Stimulated activated CD4-positive, alpha-beta T cell treated with anti-CD3 and anti-CD28 coated beads, Interleukin-4, amount 100 ng/mL, for 4 hours (primary cell): ENCODE data around the gene DPH5.
"Not testable (repeated sequence)": the region's sequence is repeated elsewhere in the genome, so short reads cannot be mapped to it uniquely, and the experiment has no call there.

Source experiments
- DNase-seq, 2 experiments: peaks; one replicate each; pipeline ENCODE4 v3.0.0-alpha.2; 2020

The DPH5 gene

DNA sequence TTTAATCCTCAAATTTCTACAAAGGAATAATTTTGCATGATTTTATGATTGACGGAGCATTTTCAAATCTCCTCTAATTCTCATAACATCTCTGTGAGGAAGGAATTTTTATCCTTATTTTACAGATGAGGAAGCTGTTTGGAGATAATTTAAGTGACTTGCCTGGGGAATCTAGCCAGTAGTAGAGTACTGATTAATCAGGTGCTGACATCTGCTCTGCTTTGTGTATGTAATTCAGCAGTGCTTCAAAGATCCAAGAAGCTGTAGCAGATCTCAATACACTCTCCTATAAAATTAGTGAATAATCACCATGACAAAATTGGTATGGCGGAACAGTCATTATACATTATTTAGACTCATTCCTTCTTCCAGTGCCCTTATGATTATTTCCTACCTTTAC, 46.0 kb downstream of the DPH5 start:
- DNase-seq = no peak

DNA sequence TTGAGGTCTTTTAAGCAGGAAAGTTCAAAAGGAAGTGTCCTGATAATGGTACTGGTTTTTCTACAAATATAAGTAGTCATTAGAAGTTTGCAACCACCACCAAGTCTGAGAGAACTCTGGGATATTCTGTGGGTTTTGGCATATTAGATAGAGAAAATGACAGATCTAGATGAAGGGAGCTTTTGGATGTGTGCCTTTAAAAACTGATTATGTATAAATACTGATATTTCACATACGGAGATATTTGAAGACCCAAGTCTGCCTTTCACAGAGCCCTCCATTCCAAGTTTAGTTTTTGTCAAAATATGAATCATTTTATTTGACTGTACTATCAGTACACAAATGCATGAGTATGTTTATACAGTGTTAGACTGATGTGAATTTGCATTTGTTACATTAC, 48.6 kb downstream of the DPH5 start:
- DNase-seq = no peak

DNA sequence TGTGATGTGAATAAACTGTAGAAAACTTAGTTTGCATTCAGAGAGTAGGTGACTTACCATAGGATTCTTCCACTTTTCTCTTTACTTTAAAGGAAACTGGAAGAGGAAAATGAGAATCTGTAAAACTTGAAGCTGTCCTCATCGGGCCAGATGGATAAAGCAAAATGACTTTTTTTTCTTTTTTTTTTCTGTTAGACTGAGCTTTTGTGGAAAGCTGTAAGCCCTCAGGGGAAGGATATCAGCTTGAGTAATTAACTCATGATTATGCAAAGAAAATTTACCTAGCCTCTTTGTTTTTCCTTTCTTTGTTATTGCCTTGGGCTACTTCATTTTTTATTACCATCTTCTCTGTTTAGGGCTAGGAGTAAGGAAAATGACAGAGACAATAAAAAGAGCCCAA, 53.4 kb downstream of the DPH5 start:
- no peak for DNase-seq

DNA sequence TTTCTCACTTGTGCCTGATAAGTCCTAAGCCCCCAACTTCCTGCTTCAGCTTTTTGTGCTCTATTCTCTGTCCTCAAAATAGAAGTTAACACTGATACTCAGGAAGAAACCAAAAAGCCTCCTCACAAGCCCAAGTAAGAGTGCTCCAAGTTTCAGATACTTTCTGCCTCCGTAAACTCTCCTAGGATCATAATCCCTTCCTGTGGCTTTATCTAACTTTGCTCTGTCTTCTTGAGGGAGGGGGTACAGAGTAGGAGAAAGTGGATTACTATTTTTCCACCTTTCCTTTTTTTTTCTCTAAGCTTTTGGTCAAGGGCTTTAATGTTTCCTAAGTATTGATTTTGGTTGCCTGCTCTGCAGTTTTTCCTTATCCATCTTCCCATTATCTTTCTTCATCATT, 54.6 kb downstream of the DPH5 start:
- no peak for DNase-seq

DNA sequence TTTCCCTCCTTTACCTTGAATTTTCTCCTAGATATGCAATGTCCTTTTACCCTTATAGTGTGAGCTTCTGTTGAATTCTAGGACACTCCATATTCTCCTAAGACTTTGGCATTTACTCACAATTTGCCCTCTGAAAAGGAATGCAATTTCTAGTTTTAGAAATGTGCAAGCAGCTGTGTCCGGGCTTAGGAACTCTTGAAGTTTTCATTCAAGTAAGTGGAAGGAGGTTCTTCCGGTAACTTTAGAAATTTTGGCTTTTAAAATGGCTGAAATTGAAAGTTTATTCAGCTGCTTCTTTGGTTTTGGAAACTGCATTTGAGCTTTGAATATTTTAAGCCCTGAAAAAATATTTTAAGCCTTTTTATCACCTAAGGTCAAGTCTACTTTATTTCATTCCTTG, 56.3 kb downstream of the DPH5 start:
- DNase-seq = no peak

DNA sequence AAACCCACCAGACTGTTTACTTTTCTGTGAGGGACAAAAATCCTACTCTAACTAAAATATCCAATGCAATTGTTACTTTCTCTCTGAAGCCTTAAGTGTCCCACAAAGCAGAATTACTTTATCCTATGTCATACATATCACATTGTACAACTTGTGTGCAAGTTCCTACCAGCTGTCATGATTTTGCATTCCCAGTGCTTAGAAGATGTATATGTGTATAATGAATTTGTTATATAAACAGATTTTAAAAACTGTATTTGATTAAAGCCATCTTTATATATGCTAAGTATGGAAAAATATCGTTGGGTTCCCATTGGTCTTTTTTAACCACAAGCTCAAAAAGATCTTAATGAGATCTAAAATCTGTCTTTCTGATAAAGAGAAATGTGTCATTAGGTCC, 57.0 kb downstream of the DPH5 start:
- no peak for DNase-seq

DNA sequence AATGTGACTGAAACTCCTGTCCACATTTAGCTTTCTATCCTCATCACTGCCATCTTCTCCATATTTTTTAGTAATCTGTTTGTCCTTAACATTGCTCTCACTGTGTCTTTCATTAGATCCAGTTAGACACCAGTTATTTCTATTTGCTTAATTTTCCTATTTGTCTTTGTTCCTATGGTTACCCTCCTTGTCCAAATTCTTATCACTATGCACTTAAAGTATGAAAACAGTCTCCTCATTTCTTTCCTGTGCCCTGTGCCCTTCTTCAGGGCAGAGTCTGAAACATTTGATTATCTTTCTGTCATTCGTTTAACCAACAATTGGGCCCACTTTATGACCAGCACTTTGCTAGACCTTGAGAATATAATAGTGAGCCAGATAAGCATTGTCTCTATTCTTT, 65.5 kb downstream of the DPH5 start:
- DNase-seq = no peak

DNA sequence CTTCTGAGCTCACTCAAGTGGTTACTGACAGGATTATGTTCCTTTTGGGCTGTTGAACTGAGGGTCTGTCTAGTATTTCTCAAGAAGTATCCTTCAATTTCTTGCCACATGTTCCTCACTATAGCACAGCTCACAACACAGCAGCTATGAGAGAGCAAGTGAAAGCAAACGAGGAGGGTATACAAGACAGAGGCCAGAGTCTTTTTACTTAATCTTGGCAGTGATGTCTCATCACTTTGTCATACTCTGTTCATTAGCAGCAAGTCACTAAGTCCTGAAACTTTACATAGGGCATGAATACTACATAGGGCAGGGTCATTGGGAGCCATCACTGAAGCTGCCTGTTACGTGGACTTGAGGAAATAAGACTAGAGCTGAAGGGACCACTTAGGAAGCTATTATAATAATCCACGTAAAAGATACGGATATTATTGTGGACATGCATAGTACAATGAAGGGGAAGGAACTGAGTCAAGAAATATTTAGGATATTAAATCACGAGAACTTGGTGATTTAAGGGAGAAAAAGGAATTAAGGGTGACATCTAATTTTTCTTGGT, 66.0 kb downstream of the DPH5 start:
- no peak for DNase-seq

DNA sequence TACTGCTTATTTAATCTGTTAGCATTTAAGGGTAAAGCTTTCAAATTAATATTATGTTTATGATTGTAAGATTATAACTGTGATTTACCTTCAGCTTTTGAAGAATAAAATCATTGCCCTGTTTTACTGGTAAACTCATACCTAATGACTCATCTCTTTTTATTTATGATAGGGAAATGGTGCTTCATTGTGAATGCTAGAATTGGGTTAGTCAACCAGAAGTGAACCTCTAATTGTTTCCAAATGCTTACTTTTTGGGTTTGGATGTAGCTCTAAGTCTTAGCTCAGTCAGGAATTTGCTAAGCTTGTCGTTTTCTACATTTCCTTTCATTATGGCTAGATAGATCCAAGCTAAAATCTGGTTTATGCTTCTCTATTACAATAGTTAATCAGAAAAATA, 70.3 kb downstream of the DPH5 start:
- no peak for DNase-seq

DNA sequence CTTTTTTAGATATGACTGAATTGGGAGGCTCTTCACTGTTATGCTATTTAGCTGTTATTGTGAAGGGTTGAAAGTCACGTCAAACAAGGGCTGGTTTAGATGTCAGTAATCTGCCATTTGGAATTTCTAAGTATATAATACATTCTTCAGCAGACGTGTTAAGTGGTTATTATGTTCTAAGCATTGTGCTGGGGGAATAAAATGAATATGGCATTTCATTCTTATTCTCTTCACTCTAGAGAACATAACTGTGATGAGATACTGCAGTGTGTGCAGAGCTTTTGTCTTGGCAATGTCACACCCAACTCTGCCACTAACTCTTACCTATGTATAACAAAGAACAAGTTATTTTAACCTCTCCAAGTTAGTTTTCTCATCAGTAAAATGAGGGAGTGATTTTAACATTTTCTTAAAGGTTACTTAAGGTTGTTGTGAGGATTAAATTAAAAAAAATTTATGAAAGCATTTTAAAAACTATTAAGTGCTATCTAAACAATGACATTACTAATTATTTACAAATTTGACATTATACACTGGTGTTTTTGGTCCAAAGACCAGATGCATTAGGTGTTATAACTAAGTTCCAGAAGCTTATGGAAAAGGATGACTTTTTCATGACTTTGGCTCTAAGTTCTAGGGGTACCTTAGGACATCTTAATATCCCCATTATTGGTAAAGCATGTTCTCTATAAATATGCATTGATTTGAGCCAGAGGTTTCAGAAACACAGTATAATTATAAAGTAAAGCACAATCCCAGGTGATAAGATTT, 71.4 kb downstream of the DPH5 start:
- no peak for DNase-seq

DNA sequence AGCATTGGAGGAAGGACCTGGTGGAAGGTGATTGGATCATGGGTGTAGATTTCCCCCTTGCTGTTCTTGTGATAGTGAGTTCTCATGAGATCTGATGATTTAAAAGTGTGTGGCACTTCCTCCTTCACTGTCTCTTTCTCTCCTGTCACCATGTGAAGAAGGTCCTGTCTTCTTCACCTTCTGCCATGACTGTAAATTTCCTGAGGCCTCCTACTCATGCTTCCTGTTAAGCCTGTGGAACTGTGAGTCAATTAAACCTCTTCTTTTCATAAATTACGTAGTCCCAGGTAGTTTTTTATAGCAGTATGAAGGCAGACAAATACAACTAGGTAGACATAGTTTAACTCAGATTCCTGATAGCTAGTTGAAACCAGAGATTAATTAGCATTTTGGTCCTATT, 72.6 kb downstream of the DPH5 start:
- DNase-seq = peak in 1 of 2 experiments; percentile 61

DNA sequence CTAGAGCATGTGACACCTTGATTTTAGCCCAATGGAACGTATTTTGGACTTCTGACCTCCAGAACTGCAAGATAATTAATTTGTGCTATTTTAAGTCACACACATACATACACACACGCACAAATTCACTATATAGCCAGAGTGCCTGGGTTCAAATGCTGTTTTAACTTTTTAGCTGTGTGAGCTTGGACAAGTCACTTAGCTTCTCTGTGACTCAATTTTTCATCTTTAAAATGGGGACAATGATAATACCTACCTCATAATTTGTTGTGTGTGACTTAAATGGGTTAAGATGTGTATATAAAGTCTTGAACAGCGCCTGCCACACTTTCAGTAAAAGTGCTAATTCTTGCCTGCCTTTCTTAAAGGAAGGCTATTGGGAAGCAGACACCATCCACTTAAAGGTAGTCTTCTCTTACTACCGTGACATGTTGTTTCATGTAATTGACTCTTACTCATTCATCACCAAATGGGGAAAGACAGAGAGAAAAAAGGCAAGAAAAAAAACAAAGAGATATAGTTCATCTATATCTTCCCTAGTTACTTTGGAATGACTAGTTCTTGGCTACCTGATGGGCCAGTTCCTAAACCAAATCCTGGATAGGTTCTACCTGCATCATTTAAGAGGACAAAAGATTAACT, 73.4 kb downstream of the DPH5 start:
- no peak for DNase-seq

DNA sequence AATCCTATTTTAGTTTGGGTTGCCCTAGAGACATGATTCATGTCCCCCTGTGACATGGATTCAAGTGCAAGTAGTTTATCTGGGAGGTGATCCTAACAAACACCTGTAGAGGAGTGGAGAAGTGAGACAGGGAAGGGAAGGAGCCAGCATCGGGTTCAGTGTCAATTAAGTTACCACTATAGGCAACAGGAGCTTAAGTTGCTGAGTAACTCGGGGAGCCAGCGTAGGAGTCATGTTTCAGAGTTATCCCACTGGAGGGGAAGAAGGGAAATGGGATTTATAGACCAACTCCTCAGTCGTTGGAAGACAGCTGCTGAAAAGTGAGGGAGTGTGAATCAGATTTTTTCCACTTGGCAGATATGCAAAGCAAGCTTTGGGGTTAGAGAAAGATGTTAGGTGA, 74.8 kb downstream of the DPH5 start:
- DNase-seq = no peak

DNA sequence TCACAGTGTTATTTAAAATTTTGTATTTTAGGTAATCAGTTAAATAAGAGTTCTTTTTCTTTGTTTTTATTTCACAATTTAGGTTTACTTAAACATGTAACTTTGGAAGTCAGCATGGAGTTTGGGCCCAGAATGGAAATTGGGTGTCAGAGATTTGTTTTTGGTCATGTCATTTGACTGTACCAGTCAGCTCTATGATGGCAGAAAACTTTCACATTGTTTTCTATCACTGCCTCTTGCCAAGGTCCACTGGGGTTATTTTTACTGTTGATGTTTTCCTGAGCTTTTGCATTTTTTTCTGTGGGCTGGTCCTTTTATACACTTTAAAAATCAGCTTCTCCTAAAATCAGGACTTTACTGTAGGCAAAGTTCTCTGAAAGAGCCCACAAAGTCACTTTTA, 75.2 kb downstream of the DPH5 start:
- DNase-seq = no peak

DNA sequence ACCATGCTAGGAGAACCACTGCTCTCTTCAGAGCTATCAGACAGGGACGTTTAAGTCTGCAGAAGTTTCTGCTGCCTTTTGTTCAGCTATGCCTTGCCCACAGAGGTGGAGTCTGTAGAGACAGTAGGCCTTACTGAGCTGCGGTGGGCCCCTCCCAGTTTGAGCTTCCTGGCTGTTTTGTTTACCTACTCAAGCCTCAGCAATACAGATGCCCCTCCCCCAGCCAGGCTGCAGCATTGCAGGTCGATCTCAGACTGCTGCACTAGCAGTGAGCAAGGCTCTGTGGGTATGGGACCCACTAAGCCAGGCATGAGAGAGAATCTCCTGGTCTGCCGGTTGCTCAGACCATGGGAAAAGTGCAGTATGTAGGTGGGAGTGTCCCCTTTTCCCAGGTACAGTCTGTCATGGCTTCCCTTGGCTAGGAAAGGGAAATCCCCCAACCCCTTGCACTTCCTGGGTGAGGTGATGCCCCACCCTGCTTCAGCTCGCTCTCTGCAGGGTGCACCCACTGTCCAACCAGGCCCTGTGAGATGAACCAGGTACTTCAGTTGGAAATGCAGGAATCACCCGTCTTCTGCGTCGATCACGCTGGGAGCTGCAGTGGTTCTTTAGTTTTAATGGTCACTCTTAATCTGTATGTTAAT, 75.9 kb downstream of the DPH5 start:
- peak; percentile 17 to 44 for DNase-seq

DNA sequence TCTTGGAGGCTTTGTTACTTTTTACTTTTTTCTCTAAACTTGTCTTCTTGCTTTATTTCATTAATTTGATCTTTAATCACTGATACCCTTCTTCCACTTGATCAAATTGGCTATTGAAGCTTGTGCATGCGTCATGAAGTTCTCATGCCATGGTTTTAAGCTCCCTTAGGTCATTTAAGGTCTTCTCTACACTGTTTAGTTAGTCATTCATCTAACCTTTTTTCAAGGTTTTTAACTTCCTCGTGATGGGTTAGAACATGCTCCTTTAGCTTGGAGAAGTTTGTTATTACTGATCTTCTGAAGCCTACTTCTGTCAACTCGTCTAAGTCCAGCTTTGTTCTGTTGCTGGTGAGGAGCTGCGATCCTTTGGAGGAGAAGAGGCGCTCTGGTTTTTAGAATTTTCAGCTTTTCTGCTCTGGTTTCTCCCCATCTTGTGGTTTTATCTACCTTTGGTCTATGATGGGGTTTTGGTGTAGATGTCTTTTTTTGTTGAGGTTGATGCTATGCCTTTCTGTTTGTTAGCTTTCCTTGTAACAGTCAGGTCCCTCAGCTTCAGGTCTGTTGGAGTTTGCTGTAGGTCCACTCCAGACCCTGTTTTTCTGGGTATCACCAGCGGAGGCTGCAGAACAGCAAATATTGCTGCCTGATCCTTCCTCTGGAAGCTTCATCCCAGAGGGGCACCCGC, 76.7 kb downstream of the DPH5 start:
- not testable (repeated sequence) for DNase-seq

DNA sequence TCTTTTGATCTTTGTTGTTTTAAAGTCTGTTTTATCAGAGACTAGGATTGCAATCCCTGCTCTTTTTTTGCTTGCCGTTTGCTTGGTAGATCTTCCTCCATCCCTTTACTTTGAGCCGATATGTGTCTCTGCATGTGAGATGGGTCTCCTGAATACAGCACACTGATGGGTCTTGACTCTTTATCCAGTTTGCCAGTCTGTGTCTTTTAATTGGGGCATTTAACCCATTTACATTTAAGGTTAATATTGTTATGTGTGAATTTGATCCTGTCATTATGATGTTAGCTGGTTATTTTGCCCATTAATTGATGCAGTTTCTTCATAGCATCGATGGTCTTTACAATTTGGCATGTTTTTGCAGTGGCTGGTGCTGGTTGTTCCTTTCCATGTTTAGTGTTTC, 77.8 kb downstream of the DPH5 start:
- not testable (repeated sequence) for DNase-seq

DNA sequence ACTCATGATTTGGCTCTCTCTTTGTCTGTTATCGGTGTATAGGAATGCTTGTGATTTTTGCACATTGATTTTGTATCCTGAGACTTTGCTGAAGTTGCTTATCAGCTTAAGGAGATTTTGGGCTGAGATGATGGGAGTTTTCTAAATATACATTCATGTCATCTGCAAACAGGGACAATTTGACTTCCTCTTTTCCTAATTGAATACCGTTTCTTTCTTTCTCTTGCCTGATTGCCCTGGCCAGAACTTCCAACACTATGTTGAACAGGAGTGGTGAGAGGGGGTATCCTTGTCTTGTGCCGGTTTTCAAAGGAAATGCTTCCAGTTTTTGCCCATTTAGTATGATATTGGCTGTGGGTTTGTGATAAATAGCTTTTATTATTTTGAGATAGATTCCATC, 79.5 kb downstream of the DPH5 start:
- not testable (repeated sequence) for DNase-seq

DNA sequence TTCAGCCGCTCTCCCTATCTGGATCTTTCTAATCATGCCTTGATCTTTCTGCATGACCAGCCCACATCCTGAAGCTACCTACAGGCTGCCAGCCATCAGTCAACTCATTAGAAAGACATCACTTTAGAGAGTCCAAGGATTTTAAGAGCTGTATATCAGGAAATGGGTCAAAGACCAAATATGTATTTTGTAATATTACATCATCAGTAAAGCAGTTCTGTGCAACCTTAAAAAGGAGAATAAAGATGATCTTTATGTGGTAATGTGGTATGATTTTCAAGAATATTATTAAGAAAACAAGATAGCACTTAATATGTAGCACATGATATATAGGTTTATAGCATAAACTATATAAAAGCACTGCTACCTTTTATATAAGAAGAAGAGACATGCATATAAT, 82.1 kb downstream of the DPH5 start:
- no peak for DNase-seq

DNA sequence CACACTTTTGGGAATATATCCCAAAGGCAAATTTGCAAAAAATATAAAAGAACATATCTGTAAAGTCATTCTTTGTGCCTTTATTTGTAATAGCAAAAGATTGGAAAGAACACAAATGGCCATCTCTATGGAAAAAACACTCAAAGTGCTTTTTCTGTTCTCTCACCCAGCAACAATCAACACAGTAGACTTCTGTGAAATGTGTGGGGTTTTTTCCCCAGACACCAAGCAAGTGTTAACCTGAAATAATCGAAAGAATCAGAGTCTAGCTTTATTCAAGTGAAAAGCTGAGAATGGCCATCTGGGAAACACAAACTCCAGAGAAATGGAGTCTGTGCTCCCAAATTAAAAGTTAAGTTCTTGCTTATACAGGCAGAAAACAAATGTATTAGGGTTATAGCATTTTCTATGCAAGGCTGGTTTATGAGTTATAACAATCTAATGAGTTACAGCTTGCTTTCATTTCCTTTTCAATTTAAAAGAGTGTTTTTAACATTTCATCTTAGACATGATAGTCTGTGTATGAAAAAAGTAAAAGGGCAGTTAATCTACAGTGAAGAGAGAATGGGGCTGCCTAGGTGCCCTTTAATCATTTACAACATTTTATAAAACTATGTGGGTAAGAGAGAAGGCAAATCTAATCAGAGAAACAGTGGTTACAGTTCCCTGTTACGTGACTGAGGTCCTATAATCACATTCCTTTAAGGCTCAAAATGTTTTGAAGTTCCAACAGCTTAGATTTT, 83.1 kb downstream of the DPH5 start:
- no peak for DNase-seq

DNA sequence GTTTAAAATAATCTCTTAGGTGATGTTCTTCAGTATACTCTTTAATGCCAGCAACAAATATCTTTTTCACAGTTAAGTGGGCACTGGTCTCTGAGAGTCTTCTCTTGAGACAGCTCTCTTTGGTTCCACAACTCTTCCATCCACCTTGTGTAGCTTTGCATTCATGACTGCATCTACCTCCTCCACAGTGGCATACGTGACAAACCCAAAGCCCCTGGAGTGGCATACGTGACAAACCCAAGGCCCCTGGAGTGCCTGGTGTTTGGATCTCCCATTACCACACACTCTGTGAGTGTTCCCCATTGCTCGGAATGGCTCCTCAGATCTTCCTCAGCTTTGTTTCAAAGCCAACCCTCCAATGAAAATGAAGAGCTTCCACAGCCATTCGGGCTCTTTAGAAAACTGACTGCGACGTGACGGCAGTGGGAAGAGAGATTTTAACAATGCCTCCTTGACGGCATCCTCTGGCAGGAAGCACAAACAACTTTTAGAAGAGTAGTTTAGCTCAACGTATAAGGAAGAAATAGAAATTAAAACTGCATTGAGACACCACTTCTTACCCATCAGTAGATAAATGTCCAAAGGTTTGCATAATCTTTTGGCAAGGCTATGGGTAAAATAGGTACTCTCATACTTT, 83.9 kb downstream of the DPH5 start:
- DNase-seq = no peak

DNA sequence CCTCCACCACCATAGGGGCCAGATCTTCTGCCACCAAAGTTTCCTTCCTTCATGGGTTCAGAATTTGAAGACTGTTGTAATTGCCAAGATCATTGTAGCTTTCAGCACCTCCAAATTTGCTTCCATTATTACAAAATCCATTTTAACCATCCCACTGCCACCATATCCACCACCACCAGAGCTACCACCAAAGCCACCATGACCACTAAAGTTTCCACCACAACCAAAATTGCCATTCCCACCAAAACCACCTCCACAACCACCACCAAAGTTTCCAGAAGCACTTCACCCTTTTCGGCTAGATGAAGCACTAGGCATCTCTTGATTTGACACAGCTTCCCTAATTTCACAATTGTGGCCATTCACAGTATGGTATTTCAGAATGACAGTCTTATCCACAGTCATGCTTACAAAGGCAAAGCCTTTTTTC, 84.5 kb downstream of the DPH5 start:
- DNase-seq = no peak
